Thymus (tissue), 11 donors: Measurements from ENCODE around the gene KCTD21. TPM values are rescaled to one million over a fixed set of nuclear protein-coding genes. Genes with fewer than 3 reads are reported as not detected.

Experiments
- DNase-seq, 9 donors: peaks; one replicate each; pipeline ENCODE4 v3.0.0-alpha.2; 2013; ENCODE audit warnings: low spot score in 9 of 9, low read depth in 6 of 9, missing footprints in 1 of 9
- H3K27ac ChIP-seq, 2 donors: one replicate each; pipeline ENCODE4 v1.5.1; 2013; ENCODE audit warnings: control low read depth in 1 of 2, low read depth in 1 of 2, low read length in 1 of 2, mild to moderate bottlenecking in 1 of 2, moderate library complexity in 1 of 2
- H3K27me3 ChIP-seq, 2 donors: one replicate each; pipeline ENCODE4 v1.5.1; 2013; ENCODE audit warnings: low read length in 1 of 2; ENCODE audit not compliant: control insufficient read depth in 2 of 2, insufficient read depth in 1 of 2
- H3K36me3 ChIP-seq, 2 donors: one replicate each; pipeline ENCODE4 v1.5.1; 2013; ENCODE audit warnings: low read length in 1 of 2, mild to moderate bottlenecking in 1 of 2, moderate library complexity in 1 of 2; ENCODE audit not compliant: control insufficient read depth in 2 of 2, insufficient read depth in 2 of 2
- H3K4me1 ChIP-seq, 2 donors: one replicate each; pipeline ENCODE4 v1.5.1; 2013; ENCODE audit warnings: low read length in 2 of 2; ENCODE audit not compliant: control insufficient read depth in 2 of 2, insufficient read depth in 2 of 2
- H3K4me3 ChIP-seq, 2 donors: one replicate each; pipeline ENCODE4 v1.5.1; 2013; ENCODE audit warnings: low read length in 2 of 2, control low read depth in 1 of 2, mild to moderate bottlenecking in 1 of 2
- H3K9me3 ChIP-seq, 2 donors: one replicate each; pipeline ENCODE4 v1.5.1; 2013; ENCODE audit warnings: low read length in 1 of 2, mild to moderate bottlenecking in 1 of 2; ENCODE audit not compliant: control insufficient read depth in 2 of 2, insufficient read depth in 1 of 2
- WGBS: extraction: QIAGEN DNeasy Blood & Tissue Kit; methylation state at CpG from one replicate; pipeline ENCODE4 v1.1.7; 2013; 5-methylcytosine and 5-hydroxymethylcytosine counted together
- polyA plus RNA-seq: library from polyadenylated mRNA; stranded (reverse); fragments of 200-250 nt; gene quantifications from one replicate; pipeline ENCODE4 v1.2.3, GENCODE V29; 2013
- total RNA-seq: library from RNA; stranded (reverse); fragments of 120-200 nt; gene quantifications from one replicate; pipeline ENCODE4 v1.2.4, GENCODE V29; 2013
- donor health status: healthy.

The KCTD21 gene
- total and polyA plus RNA-seq, 2 donors, result 3.7 to 5.6 TPM

DNA sequence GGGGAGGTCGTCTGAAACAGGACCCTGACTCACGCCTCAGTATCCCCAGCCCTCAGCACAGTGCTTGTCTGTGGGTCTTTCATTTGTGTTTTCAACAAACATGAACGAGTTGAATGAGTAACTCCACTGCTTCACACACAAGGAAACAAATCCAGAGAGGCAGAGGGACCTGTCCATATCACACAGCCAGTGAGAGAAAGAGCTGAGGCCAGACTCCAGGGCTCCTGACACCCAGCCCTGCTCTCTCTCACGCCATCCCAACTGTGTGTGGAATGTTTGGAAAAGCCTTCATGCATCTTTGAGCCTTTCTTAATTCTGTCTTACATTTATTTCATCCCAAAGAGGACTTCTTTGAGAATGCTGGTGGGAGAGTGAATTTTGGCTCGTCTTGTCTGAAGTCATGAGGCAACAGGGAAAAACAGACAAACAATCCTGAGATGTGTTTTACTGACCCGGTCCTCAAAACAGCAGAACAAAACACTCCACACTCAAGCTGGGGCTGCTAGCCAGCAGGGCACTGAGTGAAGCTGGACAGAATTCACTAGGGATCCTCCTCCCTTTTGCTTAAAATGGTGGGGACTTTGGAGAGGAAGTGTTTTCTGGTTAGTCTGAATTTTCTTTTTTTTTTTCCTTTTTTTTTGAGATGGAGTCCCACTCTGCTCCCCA is 29.3 kb downstream of the KCTD21 start:
- Histone ChIP-seq H3K4me1 (peaks cover 0 to 2% of the 10 kb centered on the region in 2 donors), H3K27me3 (no peaks in the 10 kb centered on the region), H3K9me3 (no peaks in the 10 kb centered on the region), H3K36me3 (no peaks in the 10 kb centered on the region), H3K4me3 (no peak overlapping the region), H3K27ac (no peak overlapping the region)
- DNase-seq, result no peak
- 95% methylated on average over 6 of the region's 6 CpGs for WGBS

DNA sequence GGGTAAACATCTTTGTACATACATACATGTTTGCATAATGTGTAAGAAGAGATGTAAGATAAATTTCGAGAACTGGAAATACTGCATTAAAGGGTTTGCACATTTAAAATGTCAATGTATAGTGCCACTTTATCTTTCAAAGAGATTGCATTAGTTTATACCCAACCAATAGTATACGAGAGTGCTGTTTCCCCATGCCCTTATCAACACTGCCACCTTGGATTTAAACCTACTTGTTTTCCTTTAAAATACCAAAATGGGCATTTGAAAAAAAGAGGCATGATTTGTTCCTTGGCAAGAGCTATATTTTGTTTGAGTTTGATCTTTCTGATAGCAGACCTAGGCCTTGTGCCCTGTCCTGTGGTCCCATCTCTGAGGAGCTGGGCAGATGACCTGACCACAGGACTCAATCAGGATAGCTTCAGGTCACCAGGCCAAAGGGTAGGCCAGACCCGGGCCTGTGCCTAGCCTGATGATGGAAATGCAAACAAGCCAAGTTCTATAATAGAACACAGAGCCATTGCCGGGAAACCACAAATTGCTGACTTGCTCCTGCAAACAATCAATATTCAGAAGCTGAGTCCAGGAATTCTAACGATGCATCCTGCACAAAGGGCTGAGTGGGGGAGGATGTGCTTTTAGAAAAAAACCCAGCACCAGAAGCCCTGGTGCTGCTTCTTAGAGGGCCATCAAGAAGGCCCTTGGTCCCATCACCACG is 32.1 kb downstream of the KCTD21 start:
- H3K4me3 ChIP-seq, result no peak overlapping the region
- no peak for DNase-seq

GRCh38 chr11:78151804-78152203 is 36.6 kb downstream of the KCTD21 start:
- Histone ChIP-seq H3K4me1 (no peaks in the 10 kb centered on the region), H3K36me3 (peaks cover 0 to 4% of the 10 kb centered on the region in 2 donors), H3K4me3 (no peak overlapping the region), H3K27me3 (no peaks in the 10 kb centered on the region), H3K9me3 (no peaks in the 10 kb centered on the region), H3K27ac (no peak overlapping the region)
- no peak for DNase-seq

More for the DNA sequence above, 32.1 kb downstream of the KCTD21 start:
- Histone ChIP-seq H3K36me3 (peaks cover 0 to 4% of the 10 kb centered on the region in 2 donors), H3K9me3 (no peaks in the 10 kb centered on the region), H3K27me3 (no peaks in the 10 kb centered on the region), H3K27ac (no peak overlapping the region), H3K4me1 (peaks cover 0 to under 1% of the 10 kb centered on the region in 2 donors)
- 72% methylated on average over 6 of the region's 6 CpGs for WGBS

GRCh38 chr11:78150754-78151153 is 37.7 kb downstream of the KCTD21 start:
- Histone ChIP-seq H3K27ac (no peak overlapping the region), H3K9me3 (no peaks in the 10 kb centered on the region), H3K27me3 (no peaks in the 10 kb centered on the region), H3K4me3 (no peak overlapping the region), H3K4me1 (no peaks in the 10 kb centered on the region), H3K36me3 (peaks cover 0 to 4% of the 10 kb centered on the region in 2 donors)
- DNase-seq, result no peak

DNA sequence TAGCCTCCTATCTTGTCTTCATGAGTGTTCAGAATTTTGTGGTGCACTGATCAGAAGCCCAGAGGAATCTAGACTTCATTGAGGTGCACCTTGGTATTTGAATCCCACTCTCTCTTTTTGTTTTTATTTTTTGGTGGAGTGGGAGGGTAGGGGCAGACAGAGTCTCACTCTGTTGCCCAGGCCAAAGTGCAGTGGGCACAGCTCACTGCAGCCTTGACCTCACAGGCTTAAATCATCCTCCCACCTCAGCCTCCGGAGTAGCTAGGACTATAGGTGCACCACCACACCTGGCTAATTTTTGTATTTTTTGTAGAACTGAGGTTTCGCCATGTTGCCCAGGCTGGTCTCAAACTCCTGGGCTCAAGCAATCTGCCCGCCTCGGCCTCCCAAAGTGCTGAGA is 38.1 kb downstream of the KCTD21 start:
- WGBS, result 96% methylated on average over 4 of the region's 4 CpGs
- Histone ChIP-seq H3K36me3 (peaks cover 0 to 4% of the 10 kb centered on the region in 2 donors), H3K4me3 (no peak overlapping the region), H3K9me3 (no peaks in the 10 kb centered on the region), H3K27ac (no peak overlapping the region), H3K4me1 (no peaks in the 10 kb centered on the region), H3K27me3 (no peaks in the 10 kb centered on the region)
- no peak for DNase-seq

DNA sequence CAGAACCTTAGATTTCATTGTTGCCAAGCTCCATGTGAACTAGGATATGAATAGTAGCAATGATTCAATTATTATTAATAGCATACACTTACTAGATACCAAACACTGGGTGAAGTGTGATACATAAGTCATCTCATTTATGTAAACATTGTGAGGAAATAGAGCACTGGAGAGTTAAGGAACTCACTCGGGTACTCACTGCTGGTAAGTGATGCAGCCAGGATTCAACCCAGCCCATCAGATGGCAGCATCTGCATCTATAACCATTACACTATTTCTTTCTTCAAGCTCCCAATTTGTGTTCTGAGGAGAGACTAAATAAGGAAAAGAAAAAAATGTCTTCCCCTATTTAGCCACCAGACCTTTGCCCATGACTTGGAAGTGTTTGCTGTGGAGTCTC is 38.8 kb downstream of the KCTD21 start:
- peaks cover 0 to 4% of the 10 kb centered on the region in 2 donors for H3K36me3 ChIP-seq
- no peaks in the 10 kb centered on the region for H3K9me3 ChIP-seq
- H3K4me3 ChIP-seq, result no peak overlapping the region
- peak in 2 of 9 donors; percentile 7 to 47 for DNase-seq
- WGBS, result 63% methylated on average over 1 of the region's 1 CpG
- no peaks in the 10 kb centered on the region for H3K4me1 ChIP-seq
- no peaks in the 10 kb centered on the region for H3K27me3 ChIP-seq
- H3K27ac ChIP-seq, result no peak overlapping the region

DNA sequence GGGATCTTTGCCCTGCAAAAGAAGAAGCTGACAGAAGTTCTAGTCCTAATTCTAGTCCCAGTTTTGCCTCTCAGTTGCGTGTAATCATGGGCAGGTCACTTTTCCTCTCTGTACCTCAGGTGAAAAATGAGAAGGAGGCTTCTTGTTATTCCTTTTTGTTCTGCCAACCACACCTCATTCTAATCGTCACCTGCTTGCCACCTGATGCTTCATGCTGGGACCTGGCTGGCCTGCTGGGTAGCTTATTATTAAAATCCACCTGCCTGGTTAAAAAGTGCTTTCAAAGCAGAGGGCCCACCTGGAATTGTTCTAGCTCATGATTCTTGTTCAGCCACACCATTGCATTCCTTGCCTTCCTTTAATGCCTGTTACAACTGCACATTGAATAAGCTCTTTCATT is 40.6 kb downstream of the KCTD21 start:
- DNase-seq, result no peak
- Histone ChIP-seq H3K4me3 (no peak overlapping the region), H3K9me3 (no peaks in the 10 kb centered on the region), H3K27me3 (no peaks in the 10 kb centered on the region), H3K27ac (no peak overlapping the region), H3K36me3 (peaks cover 0 to 7% of the 10 kb centered on the region in 2 donors), H3K4me1 (no peaks in the 10 kb centered on the region)
- WGBS, result 98% methylated on average over 2 of the region's 2 CpGs

- H3K27ac ChIP-seq, result no peak overlapping the region
- H3K4me3 ChIP-seq, result no peak overlapping the region
- no peak for DNase-seq
- H3K9me3 ChIP-seq, result no peaks in the 10 kb centered on the region
- 97% methylated on average over 1 of the region's 1 CpG for WGBS
- H3K36me3 ChIP-seq, result peaks cover 0 to 3% of the 10 kb centered on the region in 2 donors
- no peaks in the 10 kb centered on the region for H3K27me3 ChIP-seq
- H3K4me1 ChIP-seq, result peaks cover under 1 to 4% of the 10 kb centered on the region in 2 donors
These were observed 42.9 kb downstream of the KCTD21 start for GRCh38 chr11:78145511-78146025.

DNA sequence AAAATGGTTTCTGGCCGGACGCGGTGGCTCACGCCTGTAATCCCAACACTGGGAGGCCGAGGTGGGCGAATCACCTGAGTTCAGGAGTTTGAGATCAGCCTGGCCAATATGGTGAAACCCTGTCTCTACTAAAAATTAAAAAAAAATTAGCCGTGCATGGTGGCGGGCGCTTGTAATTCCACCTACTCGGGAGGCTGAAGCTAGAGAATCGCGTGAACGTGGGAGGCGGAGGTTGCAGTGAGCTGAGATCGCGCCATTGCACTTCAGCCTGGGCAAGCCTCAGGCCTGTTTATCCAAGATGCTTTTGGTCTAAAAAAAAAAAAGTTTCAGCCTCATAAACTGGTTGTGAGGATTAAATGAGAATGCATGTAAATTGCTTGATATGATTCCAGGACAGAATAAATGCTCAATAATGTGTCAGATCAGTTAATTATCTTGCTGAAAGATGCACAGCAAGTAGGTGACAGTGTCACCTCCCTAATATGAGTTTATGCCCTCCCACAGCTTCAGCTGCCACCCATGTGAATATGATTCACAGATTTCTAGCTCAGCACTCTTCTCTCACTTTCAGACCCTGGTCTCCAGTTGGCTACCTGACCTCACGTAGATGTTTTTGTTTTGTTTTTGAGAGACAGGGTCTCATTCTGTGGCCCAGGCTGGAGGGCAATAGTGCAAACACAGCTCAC is 47.9 kb downstream of the KCTD21 start:
- H3K4me1 ChIP-seq, result peaks cover 12 to 15% of the 10 kb centered on the region in 2 donors
- WGBS, result 78% methylated on average over 17 of the region's 17 CpGs
- H3K27me3 ChIP-seq, result no peaks in the 10 kb centered on the region
- no peaks in the 10 kb centered on the region for H3K9me3 ChIP-seq
- peak overlapping the region; percentile 70 to 71 for H3K4me3 ChIP-seq
- no peak overlapping the region for H3K27ac ChIP-seq
- peaks cover 0 to 3% of the 10 kb centered on the region in 2 donors for H3K36me3 ChIP-seq
- DNase-seq, result no peak
